ENCODE measurements around the gene KCNJ5. TPM values are rescaled to one million over a fixed set of nuclear protein-coding genes. Genes with fewer than 3 reads are reported as not detected.

KCNJ5 gene
- total RNA-seq, 1 donor from 2014 or later, result 1.6 TPM

- Mint-ChIP-seq H3K27ac (no peak overlapping the region), H3K27me3 (peaks cover 47% of the 10 kb centered on the region), H3K36me3 (no peaks in the 10 kb centered on the region), H3K4me3 (no peak overlapping the region), H3K9me3 (no peaks in the 10 kb centered on the region), H3K4me1 (ENCODE audit: unreplicated experiment) (peaks cover 8% of the 10 kb centered on the region)
- DNase-seq (ENCODE audit: extremely low spot score, unreplicated experiment), result no peak
- no peak for TF ChIP-seq CTCF (conservative IDR thresholded peaks at IDR 0.05)
Observed at GRCh38 chr11:128897826-128898225, 6.7 kb downstream of the KCNJ5 start.

GRCh38 chr11:128898580-128899344 is 7.6 kb downstream of the KCNJ5 start:
- no peak for TF ChIP-seq CTCF (conservative IDR thresholded peaks at IDR 0.05)
- Mint-ChIP-seq H3K27me3 (peaks cover 56% of the 10 kb centered on the region), H3K36me3 (no peaks in the 10 kb centered on the region), H3K27ac (no peak overlapping the region), H3K4me1 (ENCODE audit: unreplicated experiment) (peaks cover 8% of the 10 kb centered on the region), H3K4me3 (no peak overlapping the region), H3K9me3 (no peaks in the 10 kb centered on the region)
- DNase-seq (ENCODE audit: extremely low spot score, unreplicated experiment), result no peak

GRCh38 chr11:128900468-128900867 is 9.3 kb downstream of the KCNJ5 start:
- no peaks in the 10 kb centered on the region for H3K36me3 Mint-ChIP-seq
- H3K27ac Mint-ChIP-seq, result no peak overlapping the region
- peaks cover 18% of the 10 kb centered on the region for H3K4me1 Mint-ChIP-seq (ENCODE audit: unreplicated experiment)
- TF ChIP-seq CTCF (conservative IDR thresholded peaks at IDR 0.05), result no peak
- peaks cover 64% of the 10 kb centered on the region for H3K27me3 Mint-ChIP-seq
- DNase-seq (ENCODE audit: extremely low spot score, unreplicated experiment), result no peak
- no peak overlapping the region for H3K4me3 Mint-ChIP-seq
- H3K9me3 Mint-ChIP-seq, result no peaks in the 10 kb centered on the region

- Mint-ChIP-seq H3K27me3 (peaks cover 75% of the 10 kb centered on the region), H3K36me3 (no peaks in the 10 kb centered on the region), H3K4me3 (peak overlapping the region; percentile 44), H3K4me1 (ENCODE audit: unreplicated experiment) (peaks cover 24% of the 10 kb centered on the region), H3K27ac (peak overlapping the region; percentile 19), H3K9me3 (no peaks in the 10 kb centered on the region)
- no peak for TF ChIP-seq CTCF (conservative IDR thresholded peaks at IDR 0.05)
- DNase-seq (ENCODE audit: extremely low spot score, unreplicated experiment), result no peak
Observed at GRCh38 chr11:128901653-128902514, 10.7 kb downstream of the KCNJ5 start.

GRCh38 chr11:128902515-128903066 is 11.4 kb downstream of the KCNJ5 start:
- Mint-ChIP-seq H3K9me3 (no peaks in the 10 kb centered on the region), H3K36me3 (no peaks in the 10 kb centered on the region), H3K4me3 (no peak overlapping the region), H3K27ac (peak overlapping the region; percentile 19), H3K4me1 (ENCODE audit: unreplicated experiment) (peaks cover 24% of the 10 kb centered on the region), H3K27me3 (peaks cover 82% of the 10 kb centered on the region)
- TF ChIP-seq CTCF (conservative IDR thresholded peaks at IDR 0.05), result no peak
- no peak for DNase-seq (ENCODE audit: extremely low spot score, unreplicated experiment)

Data from type B pancreatic cell (in vitro differentiated cells).